GM18868 (cell line): Measurements from ENCODE around the gene TMEM232.

ENCODE experiments used
- ATAC-seq: cut with Tn5 transposase; IDR thresholded peaks from one replicate; pipeline ENCODE4 v1.9.1; 2021; ENCODE audit warnings: mild to moderate bottlenecking, moderate library complexity; ENCODE audit not compliant: unreplicated experiment

Gene TMEM232

GRCh38 chr5:110439296-110439695 is 287.2 kb downstream of the TMEM232 start:
- ATAC-seq: no peak

DNA sequence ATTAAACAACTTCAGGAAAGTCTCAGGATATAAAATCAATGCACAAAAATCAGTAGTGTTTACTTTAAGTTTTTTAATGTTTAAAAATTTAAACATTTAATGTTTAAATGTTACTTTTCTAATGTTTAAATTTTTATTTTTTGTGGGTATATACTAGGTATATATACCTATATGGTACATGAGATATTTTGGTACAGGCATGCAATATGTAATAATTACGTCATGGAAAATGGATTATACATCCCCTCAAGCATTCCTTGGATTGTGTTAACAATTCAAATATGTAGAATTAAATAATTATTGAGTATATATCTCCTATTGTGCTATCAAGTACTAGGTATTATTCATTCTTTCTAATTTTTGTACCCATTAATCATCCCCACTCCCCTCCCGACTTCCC is 291.3 kb downstream of the TMEM232 start:
- no peak for ATAC-seq

DNA sequence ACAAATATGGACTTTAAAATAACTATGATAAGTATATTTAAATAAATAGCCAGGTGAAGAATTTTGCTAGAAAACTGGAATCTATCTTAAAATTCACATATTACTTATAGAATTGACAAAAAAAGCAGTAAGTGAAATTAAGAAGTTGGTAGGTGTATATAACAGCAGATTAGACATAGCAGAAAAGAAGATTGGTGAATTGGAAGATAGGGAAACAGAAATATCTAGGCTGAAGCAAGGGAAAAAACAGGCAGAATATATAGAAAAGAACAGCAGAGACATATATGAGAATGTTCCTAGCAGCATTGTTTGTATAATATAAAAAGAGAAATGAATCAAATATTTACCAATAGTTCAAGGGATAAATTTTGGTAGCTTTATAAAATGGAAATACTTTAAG is 294.9 kb downstream of the TMEM232 start:
- no peak for ATAC-seq

DNA sequence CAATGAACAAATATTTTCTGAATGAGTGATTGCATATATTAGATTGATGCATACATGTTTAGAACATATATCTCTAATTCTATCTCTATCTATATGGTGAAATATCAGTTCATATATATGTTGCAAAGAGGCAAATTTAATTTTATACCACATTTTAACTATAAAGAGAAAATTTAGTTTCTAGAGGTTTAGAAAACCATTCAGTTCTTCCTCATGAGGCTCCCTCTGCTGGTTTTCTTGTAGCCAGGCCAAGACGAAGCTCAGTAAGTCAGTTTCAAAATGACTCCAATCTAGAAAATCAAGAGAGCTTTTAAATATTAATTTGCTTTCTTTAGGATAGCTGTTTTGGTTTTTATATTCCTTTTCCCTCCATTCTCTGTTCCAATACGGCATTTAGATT is 312.1 kb downstream of the TMEM232 start:
- ATAC-seq: peak; percentile 78

DNA sequence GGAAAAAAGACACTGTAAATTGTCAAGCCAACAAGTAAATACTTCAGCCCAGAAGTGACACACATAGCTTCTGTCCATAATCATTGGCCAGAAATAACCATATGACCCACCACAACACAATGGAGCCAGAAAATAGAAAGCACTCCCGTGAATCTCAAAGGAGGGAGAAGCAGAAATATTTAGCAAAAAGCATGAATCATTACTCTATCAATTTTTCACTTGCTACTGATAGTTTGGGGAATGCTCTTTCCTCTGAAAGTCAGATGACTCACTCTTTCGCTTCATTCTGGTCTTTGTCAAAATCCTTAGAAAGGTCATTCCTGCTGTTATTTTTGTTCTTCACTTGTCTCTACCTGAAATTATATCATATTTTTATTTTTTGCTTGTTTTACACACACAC is 312.6 kb downstream of the TMEM232 start:
- no peak for ATAC-seq

GRCh38 chr5:110409571-110409970 is 316.9 kb downstream of the TMEM232 start:
- ATAC-seq: no peak

DNA sequence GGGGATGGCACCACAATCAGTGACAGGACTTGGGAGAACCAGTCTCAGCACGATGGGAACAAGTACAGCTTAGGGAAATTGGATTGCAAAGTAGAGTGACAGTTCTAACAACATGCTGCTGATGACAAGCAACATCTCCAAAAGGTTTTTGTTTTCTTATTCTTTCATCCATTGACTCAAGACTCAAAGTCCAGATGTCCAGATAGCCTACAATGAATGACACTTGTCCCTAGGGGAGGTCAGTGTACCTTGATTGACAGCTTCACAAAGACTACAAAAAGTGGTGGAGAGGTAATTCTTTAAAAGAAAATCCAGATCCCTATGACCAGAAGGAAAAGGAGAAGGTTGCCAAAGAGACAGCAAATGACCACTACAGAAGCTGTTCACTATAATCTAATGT is 323.9 kb downstream of the TMEM232 start:
- no peak for ATAC-seq

GRCh38 chr5:110401881-110402280 is 324.6 kb downstream of the TMEM232 start:
- ATAC-seq: no peak

GRCh38 chr5:110398951-110399350 is 327.5 kb downstream of the TMEM232 start:
- ATAC-seq: no peak

GRCh38 chr5:110397281-110397680 is 329.2 kb downstream of the TMEM232 start:
- no peak for ATAC-seq

GRCh38 chr5:110386782-110387181 is 339.7 kb downstream of the TMEM232 start:
- no peak for ATAC-seq

DNA sequence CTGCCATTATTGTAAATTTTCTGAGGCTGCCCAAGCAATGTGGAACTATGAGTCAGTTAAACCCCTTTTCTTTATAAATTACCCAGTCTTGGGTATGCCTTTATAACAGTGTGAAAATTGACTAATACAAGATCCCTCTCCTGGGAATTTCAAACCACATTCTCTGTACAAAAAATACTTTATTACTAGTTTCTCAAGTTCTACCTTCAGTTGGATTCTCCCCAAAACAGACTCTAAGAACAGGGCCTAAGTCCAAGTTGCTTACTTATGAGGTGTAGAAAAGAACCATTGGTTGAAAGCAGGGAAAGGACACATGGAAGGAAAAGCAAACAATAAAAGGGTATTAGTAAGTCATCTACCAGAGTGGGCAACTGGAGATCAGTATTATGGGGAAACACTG is 343.2 kb downstream of the TMEM232 start:
- no peak for ATAC-seq

GRCh38 chr5:110377943-110378342 is 348.5 kb downstream of the TMEM232 start:
- no peak for ATAC-seq

GRCh38 chr5:110377361-110377760 is 349.1 kb downstream of the TMEM232 start:
- no peak for ATAC-seq

GRCh38 chr5:110376281-110376951 is 350.1 kb downstream of the TMEM232 start:
- ATAC-seq: no peak

GRCh38 chr5:110371725-110372041 is 354.8 kb downstream of the TMEM232 start:
- peak; percentile 90 for ATAC-seq

DNA sequence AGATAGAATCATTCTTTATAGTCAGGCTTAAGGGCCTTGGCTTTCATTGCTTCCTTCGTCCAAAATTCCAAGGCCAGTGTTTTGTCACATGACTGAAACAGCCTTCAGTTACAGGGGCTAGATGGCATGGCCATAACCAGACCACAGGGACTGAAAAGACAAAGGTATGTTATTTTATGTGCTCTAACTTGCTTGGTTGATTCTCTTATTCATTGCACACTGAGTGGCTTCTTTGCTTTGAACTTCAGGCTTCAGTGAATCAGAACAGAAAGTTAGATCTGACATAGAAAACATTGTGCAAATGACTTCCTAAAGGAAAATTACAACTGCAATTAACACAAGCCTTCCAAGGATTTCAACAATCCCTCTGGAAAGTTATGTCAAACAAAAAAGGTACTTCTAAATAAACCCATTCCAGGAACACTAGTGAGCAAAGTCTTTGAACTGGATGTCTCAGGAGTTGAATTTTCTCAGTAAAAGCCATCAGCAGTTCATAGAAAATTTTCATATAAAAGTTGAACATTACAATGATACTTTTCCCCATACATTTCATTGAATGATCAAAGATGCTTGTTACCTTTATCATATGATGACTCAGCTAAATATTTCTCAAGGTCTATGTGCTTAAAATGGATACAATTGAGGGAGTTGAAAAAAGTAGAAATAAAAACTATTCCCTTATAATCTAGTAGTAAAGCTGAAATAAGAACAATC is 355.3 kb downstream of the TMEM232 start:
- ATAC-seq: peak; percentile 63
